ENCODE measurements around the gene GBX1.

GBX1 gene

GRCh38 chr7:151114151-151115090, 53.1 kb downstream of the GBX1 start:
- DNase-seq (ENCODE audit: low read depth in 2 of 2) = no peak

DNA sequence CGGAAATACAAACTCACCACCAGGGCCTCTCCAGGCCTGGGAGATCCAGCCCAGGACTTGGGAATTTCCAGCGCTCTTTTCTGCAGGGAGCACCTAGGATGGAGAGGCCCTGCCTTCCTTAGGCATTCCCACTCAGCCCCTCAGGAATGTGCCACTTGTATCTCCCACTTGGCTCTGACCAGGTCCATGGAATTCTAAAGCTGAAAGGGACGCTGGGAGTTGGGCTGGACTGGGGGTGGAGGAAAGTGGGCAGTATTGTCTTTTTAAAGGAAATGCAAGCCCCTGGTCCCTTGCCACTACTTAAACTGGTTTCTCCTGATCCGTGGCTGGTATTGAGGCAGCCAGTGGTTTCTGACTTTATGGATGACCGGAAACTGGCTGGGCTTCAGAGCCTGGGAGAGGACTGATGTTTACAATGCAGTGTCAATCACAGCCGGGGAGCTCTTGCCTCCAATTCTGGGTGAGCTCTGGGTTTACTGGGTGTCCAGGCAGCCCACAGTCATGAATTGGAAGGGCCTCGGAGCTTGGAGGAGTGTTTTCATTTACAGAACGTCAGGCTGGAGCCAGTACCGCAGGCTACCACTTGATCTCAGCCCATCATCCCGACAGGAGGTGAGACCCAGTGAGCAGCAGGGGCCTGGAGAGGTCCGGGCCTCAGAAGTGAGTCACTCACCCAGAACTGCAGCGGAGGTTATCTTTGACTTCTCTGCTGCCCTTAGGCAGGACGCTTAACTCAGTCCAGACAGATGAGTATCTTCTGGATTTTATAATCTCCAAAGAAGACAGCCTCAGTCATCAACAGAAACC, 53.9 kb downstream of the GBX1 start:
- peak; percentile 63 to 71 for DNase-seq (ENCODE audit: low read depth in 2 of 2)

- peak in 1 of 2 experiments; percentile 35 for DNase-seq (ENCODE audit: low read depth in 2 of 2)
These were observed 56.4 kb downstream of the GBX1 start for GRCh38 chr7:151110941-151111645.

DNA sequence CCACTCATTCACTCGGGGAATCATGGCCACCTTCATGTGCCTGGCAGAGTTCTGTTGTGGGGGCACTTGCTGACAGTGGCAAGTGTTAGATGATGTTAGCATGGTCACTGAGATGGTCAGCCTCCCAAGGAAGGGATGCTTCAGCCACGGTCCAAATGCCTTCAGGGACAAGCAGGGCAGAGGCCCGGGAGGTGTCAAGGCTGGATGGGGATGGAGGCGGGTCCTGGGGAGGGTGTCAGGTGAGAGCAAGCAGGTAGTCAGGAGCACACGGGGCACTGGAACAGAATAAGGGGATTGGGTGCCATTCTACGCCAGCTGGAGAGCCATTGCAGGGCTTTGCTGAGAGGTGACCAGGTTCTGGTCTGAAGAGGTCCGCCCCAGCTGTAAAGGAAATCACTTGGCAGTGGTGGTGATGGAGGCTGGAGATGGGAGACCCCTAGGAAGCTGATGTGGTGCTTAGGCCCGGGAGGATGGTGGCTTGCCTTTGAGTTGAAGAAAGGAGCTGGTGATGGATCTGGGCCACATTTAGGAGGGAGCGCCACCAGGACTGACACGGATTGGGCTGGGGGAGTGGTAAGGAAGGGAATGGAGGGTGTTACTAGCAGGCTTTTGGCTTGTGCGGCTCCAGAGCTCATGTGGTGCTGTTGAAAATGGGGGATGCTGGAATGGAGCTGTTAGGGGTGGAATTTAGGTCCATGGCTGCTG, 57.1 kb downstream of the GBX1 start:
- no peak for DNase-seq (ENCODE audit: low read depth in 2 of 2)

DNA sequence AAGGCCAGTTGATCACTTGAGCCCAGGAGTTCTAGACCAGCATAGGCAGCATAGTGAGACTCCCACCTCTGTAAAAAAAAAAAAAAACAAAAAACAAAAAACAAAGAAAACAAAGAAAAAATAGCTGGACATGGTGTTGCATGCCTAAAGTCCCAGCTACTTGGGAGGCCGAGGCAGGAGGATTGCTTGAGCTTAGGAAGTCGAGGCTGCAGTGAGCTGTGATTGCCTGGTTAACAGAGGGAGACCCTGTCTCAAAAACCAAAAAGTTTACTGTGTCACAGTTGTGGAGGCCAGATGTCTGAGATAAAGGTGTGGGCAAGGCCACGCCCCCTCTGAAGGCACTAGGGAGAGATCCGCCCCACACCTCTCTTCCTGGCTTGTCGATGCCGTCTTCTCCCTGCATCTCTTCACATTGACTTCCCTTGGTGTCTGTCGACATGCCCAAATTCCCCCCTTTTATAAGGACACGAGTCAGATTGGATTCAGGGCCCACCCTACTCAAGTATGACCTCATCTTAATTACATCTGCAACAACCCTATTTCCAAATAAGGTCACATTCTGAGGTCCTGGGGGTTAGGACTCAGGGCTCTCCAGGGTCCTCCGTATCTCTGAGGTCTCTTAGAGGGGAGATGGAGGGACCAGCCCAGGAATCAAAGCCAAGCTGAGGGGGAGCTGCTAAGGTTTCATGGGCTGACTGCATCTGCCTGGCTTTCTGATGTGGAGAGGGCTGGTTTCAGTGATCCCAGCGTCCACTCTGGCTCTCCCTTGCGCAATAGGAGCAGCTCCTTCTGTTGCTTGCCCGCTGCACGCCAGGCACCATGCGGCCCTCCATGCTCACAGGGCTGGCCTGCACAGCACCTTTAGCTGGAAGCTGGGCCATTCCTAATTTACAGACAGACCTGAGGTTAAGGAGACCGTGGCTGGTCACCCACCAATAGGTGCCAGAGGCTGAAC, 58.1 kb downstream of the GBX1 start:
- DNase-seq (ENCODE audit: low read depth in 2 of 2) = no peak

- DNase-seq (ENCODE audit: low read depth in 2 of 2) = no peak
These were observed 59.6 kb downstream of the GBX1 start for GRCh38 chr7:151107882-151108281.

- peak; percentile 82 for DNase-seq (ENCODE audit: low read depth in 2 of 2)
These were observed 62.9 kb downstream of the GBX1 start for GRCh38 chr7:151104411-151105235.

DNA sequence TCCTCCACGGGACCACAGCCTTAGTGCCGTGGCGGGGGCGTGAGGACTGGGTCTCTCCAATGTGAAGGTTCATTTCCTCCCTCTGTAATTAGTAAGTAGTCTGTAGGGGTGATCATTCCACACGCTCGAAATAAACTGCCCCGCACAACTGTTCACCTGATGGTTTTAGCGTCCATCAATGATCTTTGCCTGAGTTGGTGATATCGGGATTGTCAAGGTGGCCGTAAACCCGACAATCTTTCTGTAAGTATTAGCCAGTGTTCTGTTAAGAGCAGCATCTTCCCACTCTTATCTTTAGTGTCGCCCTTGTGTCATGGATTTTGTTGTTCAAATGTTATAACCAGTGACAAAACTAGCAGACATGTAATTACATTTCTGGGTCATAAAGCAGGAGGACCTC, 63.5 kb downstream of the GBX1 start:
- DNase-seq (ENCODE audit: low read depth in 2 of 2) = no peak

- DNase-seq (ENCODE audit: low read depth in 2 of 2) = no peak
These were observed 64.5 kb downstream of the GBX1 start for GRCh38 chr7:151102991-151103390.

GRCh38 chr7:151101621-151102396, 65.7 kb downstream of the GBX1 start:
- no peak for DNase-seq (ENCODE audit: low read depth in 2 of 2)

DNA sequence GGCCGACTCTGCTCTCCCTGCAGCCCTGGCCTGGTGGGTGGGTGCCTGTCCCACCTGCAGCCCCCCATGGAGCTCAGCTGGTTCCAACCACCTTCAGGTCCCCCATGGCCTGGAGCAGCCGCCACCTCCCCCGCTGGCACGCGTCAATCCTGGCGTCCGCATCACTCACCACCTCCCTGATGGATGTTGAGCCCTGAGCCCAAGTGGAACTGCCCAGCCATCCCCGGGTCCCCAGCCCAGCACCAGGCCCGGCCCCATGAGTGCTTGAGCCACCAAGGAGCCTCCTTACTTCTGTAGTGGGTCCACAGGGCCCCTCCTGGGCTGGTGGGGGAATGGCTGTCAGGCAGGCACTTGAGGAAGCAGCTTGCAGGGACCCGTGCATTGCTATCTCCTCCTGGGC, 66.6 kb downstream of the GBX1 start:
- no peak for DNase-seq (ENCODE audit: low read depth in 2 of 2)

- no peak for DNase-seq (ENCODE audit: low read depth in 2 of 2)
These were observed 67.8 kb downstream of the GBX1 start for GRCh38 chr7:151099486-151100211.

Data from fibroblast of skin of left quadriceps (primary cell).